PC-3 (cell line): Measurements from ENCODE around the gene BCL2L12.

Experiments used
- CTCF ChIP-seq: fragments of 300-600 bp; sonication (generic); conservative IDR thresholded peaks from 2 replicates; pipeline ENCODE4 v1.5.1; 2017; ENCODE audit warnings: antibody characterized with exemption, low read depth, mild to moderate bottlenecking, low read length
- EZH2 ChIP-seq: fragments of 300-600 bp; sonication (generic); IDR thresholded peaks from one replicate; pipeline ENCODE4 v1.6.1; 2017; ENCODE audit warnings: antibody characterized with exemption, mild to moderate bottlenecking, low read length; ENCODE audit not compliant: unreplicated experiment
- EZH2phosphoT487 ChIP-seq: fragments of 300-600 bp; sonication (generic); IDR thresholded peaks from 2 replicates; pipeline ENCODE4 v1.6.1; 2018; ENCODE audit warnings: mild to moderate bottlenecking, antibody characterized with exemption, low read length, borderline replicate concordance

GRCh38 chr19:49684983-49685553 lies 19.3 kb downstream of the BCL2L12 start:
- no peak for TF ChIP-seq CTCF
- TF ChIP-seq EZH2phosphoT487 = no peak
- no peak for TF ChIP-seq EZH2
